Measurements from ENCODE around the gene SVOPL. TPM values are rescaled to one million over a fixed set of nuclear protein-coding genes. Genes with fewer than 3 reads are reported as not detected.

SVOPL gene
- total and polyA plus RNA-seq, 4 donors = 0.33 TPM; not detected in 3

Small RNAs within 50 kb of the gene (small RNA-seq; reads per million reads assigned to genes)
- not detected for gene RF00561

Other genes starting within 250 kb of the SVOPL start
- 10 to 100 TPM; 14.9 to 19.7 TPM for gene TRIM24, start 241.1 kb downstream of the SVOPL start, total RNA-seq
- 1 to 10 TPM; 7.5 to 7.6 TPM for gene TRIM24, start 241.1 kb downstream of the SVOPL start, polyA plus RNA-seq
- gene TMEM213, start 96.6 kb upstream of the SVOPL start, total RNA-seq = not detected
- not detected for gene TMEM213, start 96.6 kb upstream of the SVOPL start, polyA plus RNA-seq
- not detected for gene ATP6V0A4, start 96.8 kb upstream of the SVOPL start, total RNA-seq
- gene ATP6V0A4, start 96.8 kb upstream of the SVOPL start, polyA plus RNA-seq = not detected

Data from liver (tissue), 5 donors.